Esophagus muscularis mucosa (tissue), 4 donors: ENCODE data around the gene DRD4. TPM values are rescaled to one million over a fixed set of nuclear protein-coding genes. Genes with fewer than 3 reads are reported as not detected.

Experiments used
- DNase-seq: peaks from one replicate; pipeline ENCODE4 v3.0.0-alpha.2; 2017; ENCODE audit errors: extremely low spot score
- H3K27ac ChIP-seq, 4 donors: fragments of 200-600 bp; sonication (generic); replicated peaks in 1 of 4; 1 replicate in 3 of 4; 2 replicates in 1 of 4; pipeline ENCODE4 v1.5.1; 2016 to 2019; ENCODE audit warnings: mild to moderate bottlenecking in 1 of 4
- H3K27me3 ChIP-seq, 4 donors: fragments of 200-600 bp; sonication (generic); one replicate each; pipeline versions ENCODE4 v1.5.1 to v1.6.0; 2016 to 2019
- H3K36me3 ChIP-seq, 4 donors: fragments of 200-600 bp; sonication (generic); one replicate each; pipeline ENCODE4 v1.5.1; 2016 to 2019
- H3K4me1 ChIP-seq, 4 donors: fragments of 200-600 bp; sonication (generic); one replicate each; pipeline ENCODE4 v1.5.1; 2016 to 2019
- H3K4me3 ChIP-seq, 4 donors: fragments of 200-600 bp; sonication (generic); 1 replicate in 2 of 4; 2 replicates in 2 of 4; pipeline ENCODE4 v1.5.1; 2016 to 2019; ENCODE audit warnings: mild to moderate bottlenecking in 4 of 4, moderate library complexity in 1 of 4
- H3K9me3 ChIP-seq, 4 donors: fragments of 200-600 bp; sonication (generic); 1 replicate in 3 of 4; 2 replicates in 1 of 4; pipeline ENCODE4 v1.5.1; 2016 to 2019
- EP300 ChIP-seq: sonication (generic); formaldehyde crosslinking; IDR thresholded peaks from one replicate; pipeline ENCODE4 v1.6.1; 2017; ENCODE audit warnings: antibody characterized with exemption
- POLR2A ChIP-seq: fragments of 450-650 bp; IDR thresholded peaks from one replicate; pipeline ENCODE4 v1.6.1; 2017; ENCODE audit warnings: antibody characterized with exemption, moderate library complexity, mild to moderate bottlenecking, low read depth
- POLR2AphosphoS5 ChIP-seq, 2 donors: sonication (generic); formaldehyde crosslinking; IDR thresholded peaks; one replicate each; pipeline ENCODE4 v1.6.1; 2017; ENCODE audit warnings: antibody characterized with exemption in 2 of 2
- WGBS: methylation state at CpG from one replicate; pipeline ENCODE4 v1.1.5; 2018; 5-methylcytosine and 5-hydroxymethylcytosine counted together
- intact Hi-C: fragments of 100-400 bp; cut with DNase I; formaldehyde crosslinking; loops from one replicate; pipeline ENCODE4 v1.15.1; 2023
- total RNA-seq, 4 donors: library from RNA; depleted of rRNA; stranded (reverse); fragments of >200 nt; gene quantifications; one replicate each; pipeline versions ENCODE4 v1.1.0 to v1.2.1, GENCODE V29; 2016
- TF ChIP-seq, protein P1 (sequence below), 3 experiments: fragments of 200-600 bp in 2 of 3; fragments of 450-650 bp in 1 of 3; sonication (generic) in 2 of 3; IDR thresholded peaks; one replicate each; pipeline ENCODE4 v1.5.1; 2017 to 2019; ENCODE audit warnings: antibody characterized with exemption in 3 of 3, mild to moderate bottlenecking in 2 of 3, moderate library complexity in 1 of 3

The DRD4 gene
- total RNA-seq, 4 donors from 2014 or later = 0.26 to 1.1 (median 0.42) TPM; not detected in 1

DNA sequence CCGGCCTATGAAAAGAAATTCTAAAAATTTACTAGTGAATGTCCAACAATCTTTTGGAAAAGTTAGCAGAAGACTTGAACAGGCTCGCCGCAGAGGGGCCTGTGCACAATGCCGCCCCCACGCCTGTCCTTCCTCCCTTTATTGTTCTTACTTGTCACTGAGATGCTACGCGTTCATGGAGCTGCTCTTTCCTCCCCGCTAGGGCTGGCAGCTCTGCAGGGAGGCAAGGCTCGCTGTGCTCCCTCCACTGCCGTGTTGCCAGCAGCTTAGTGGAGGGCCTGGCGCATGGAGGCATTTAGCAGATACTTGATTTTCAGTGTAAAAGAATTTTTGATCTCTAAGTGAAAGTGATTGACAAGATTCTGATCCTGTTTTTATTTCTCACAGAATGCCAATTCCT is 46.1 kb upstream of the DRD4 start:
- H3K27me3 ChIP-seq = no peaks in the 10 kb centered on the region
- no peak overlapping the region for H3K27ac ChIP-seq
- H3K9me3 ChIP-seq = no peaks in the 10 kb centered on the region
- DNase-seq = no peak
- peaks cover 69 to 100% (median 98%) of the 10 kb centered on the region in 4 donors for H3K36me3 ChIP-seq
- no peaks in the 10 kb centered on the region for H3K4me1 ChIP-seq
- intact Hi-C loops = no loop called here
- no peak overlapping the region for H3K4me3 ChIP-seq
- TF ChIP-seq, protein P1, sequence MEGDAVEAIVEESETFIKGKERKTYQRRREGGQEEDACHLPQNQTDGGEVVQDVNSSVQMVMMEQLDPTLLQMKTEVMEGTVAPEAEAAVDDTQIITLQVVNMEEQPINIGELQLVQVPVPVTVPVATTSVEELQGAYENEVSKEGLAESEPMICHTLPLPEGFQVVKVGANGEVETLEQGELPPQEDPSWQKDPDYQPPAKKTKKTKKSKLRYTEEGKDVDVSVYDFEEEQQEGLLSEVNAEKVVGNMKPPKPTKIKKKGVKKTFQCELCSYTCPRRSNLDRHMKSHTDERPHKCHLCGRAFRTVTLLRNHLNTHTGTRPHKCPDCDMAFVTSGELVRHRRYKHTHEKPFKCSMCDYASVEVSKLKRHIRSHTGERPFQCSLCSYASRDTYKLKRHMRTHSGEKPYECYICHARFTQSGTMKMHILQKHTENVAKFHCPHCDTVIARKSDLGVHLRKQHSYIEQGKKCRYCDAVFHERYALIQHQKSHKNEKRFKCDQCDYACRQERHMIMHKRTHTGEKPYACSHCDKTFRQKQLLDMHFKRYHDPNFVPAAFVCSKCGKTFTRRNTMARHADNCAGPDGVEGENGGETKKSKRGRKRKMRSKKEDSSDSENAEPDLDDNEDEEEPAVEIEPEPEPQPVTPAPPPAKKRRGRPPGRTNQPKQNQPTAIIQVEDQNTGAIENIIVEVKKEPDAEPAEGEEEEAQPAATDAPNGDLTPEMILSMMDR (IDR thresholded peaks at IDR 0.05) = no peak
- TF ChIP-seq EP300 (no peak), POLR2A (no peak), POLR2AphosphoS5 (IDR thresholded peaks at IDR 0.05) (no peak)
- WGBS = 86% methylated on average over 11 of the region's 11 CpGs

DNA sequence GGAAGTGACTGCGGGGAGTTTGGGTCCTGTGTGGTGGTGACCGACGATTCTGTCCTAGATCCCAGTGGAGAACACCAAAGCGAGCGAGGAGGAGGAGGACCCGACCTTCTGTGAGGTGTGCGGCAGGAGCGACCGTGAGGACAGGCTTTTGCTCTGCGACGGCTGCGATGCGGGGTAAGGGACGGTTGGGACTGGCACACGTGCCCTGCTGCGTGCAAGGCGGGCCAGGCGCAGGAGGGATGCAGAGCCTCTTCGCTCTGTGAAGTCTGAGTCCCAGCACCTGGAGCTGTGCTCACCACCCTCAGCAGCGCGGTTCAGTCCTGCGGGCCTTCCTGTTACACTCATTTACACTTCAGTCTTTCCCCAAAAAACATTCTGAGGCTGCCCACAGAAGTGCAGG is 44.6 kb upstream of the DRD4 start:
- no peak overlapping the region for H3K27ac ChIP-seq
- no peak overlapping the region for H3K4me3 ChIP-seq
- no peaks in the 10 kb centered on the region for H3K9me3 ChIP-seq
- H3K36me3 ChIP-seq = peaks cover 74 to 100% (median 99%) of the 10 kb centered on the region in 4 donors
- no peak for TF ChIP-seq POLR2AphosphoS5 (IDR thresholded peaks at IDR 0.05)
- TF ChIP-seq EP300 = no peak
- no peak for TF ChIP-seq POLR2A
- TF ChIP-seq, protein P1 (IDR thresholded peaks at IDR 0.05) = no peak
- H3K27me3 ChIP-seq = no peaks in the 10 kb centered on the region
- H3K4me1 ChIP-seq = no peaks in the 10 kb centered on the region
- intact Hi-C loops = no loop called here
- no peak for DNase-seq
- WGBS = 94% methylated on average over 22 of the region's 22 CpGs

DNA sequence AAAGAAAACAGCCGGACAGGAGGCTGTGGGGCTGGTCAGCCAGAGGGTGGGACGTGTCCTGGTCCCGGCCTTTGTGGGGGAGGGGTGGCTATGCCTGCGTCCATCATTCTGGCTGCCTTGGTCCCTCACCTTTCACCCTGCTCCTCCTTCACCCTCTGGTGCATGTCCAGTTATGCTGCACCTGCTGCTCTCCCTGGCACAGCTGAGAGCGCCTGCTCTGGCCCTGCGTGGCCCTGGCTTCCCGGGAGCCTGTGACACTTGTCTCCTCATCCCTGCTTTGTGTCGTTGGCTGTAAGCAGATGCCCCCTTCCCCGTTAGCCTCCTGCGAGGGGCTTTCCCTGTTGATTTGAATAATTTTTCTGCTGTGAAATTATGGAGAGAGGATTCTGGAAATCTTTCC is 44.2 kb upstream of the DRD4 start:
- Histone ChIP-seq H3K4me3 (no peak overlapping the region), H3K9me3 (no peaks in the 10 kb centered on the region), H3K27me3 (no peaks in the 10 kb centered on the region), H3K4me1 (no peaks in the 10 kb centered on the region), H3K36me3 (peaks cover 76 to 100% (median 99%) of the 10 kb centered on the region in 4 donors), H3K27ac (no peak overlapping the region)
- intact Hi-C loops = no loop called here
- WGBS = 85% methylated on average over 10 of the region's 10 CpGs
- no peak for TF ChIP-seq POLR2AphosphoS5 (IDR thresholded peaks at IDR 0.05)
- TF ChIP-seq POLR2A = no peak
- TF ChIP-seq, protein P1 (IDR thresholded peaks at IDR 0.05) = no peak
- no peak for TF ChIP-seq EP300
- no peak for DNase-seq

DNA sequence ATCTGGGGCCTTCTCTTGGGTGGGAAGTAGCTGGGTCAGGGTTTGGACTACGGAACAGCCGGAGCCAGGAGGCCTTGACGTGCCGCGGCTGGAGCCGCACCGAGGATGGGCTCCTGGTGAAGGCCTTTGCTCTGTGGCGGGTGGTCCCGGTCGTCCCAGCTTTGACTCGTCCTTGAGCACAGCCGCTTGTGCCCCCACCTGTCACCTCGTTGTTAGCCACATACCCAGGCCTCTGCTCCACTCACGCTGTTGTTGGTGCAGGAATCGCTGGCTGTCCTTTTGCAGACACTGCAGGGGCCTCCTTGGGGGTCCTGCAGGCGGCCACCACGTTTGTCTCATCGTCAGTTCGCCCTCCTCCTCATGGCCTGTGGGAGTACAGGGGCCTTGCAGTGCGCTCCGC is 43.7 kb upstream of the DRD4 start:
- H3K36me3 ChIP-seq = peaks cover 77 to 100% (median 99%) of the 10 kb centered on the region in 4 donors

More for the DNA sequence above, 43.7 kb upstream of the DRD4 start:
- WGBS = 90% methylated on average over 21 of the region's 21 CpGs
- Histone ChIP-seq H3K4me1 (no peaks in the 10 kb centered on the region), H3K27me3 (no peaks in the 10 kb centered on the region), H3K9me3 (no peaks in the 10 kb centered on the region), H3K4me3 (no peak overlapping the region), H3K27ac (no peak overlapping the region)
- intact Hi-C loops = no loop called here
- TF ChIP-seq EP300 = no peak
- no peak for TF ChIP-seq POLR2AphosphoS5 (IDR thresholded peaks at IDR 0.05)
- TF ChIP-seq, protein P1 (IDR thresholded peaks at IDR 0.05) = no peak
- TF ChIP-seq POLR2A = no peak
- DNase-seq = no peak
